Measurements from ENCODE around the gene PCSK6.

- TF ChIP-seq POLR2A (IDR thresholded peaks at IDR 0.05; ENCODE audit: low read length) (no peak), GATA1 (IDR thresholded peaks at IDR 0.05; ENCODE audit: low read depth, low read length) (no peak)
Measured at GRCh38 chr15:101501703-101502373, 12.3 kb upstream of the PCSK6 start.

All from erythroblast (primary cell).